Brain microvascular endothelial cell (primary cell): ENCODE measurements around the gene DENND4B.

Experiments
- DNase-seq: peaks from one replicate; pipeline ENCODE4 v3.0.0-alpha.2; 2020
- H3K27ac ChIP-seq: fragments of 250-450 bp; sonication (Bioruptor Pico); 2 replicates; pipeline ENCODE4 v1.5.1; 2020; ENCODE audit warnings: mild to moderate bottlenecking, moderate library complexity
- H3K27me3 ChIP-seq: fragments of 250-450 bp; sonication (Bioruptor Pico); replicated peaks from 2 replicates; pipeline ENCODE4 v1.5.1; 2020; ENCODE audit warnings: mild to moderate bottlenecking
- H3K36me3 ChIP-seq: fragments of 250-450 bp; sonication (Bioruptor Pico); replicated peaks from 2 replicates; pipeline ENCODE4 v1.5.1; 2020; ENCODE audit warnings: mild to moderate bottlenecking
- H3K4me3 ChIP-seq: 2 replicates; pipeline ENCODE4 v1.5.1; 2011; ENCODE audit warnings: low read depth, mild to moderate bottlenecking, control low read depth, low read length, moderate library complexity
- in situ Hi-C: cut with HindIII; loops from 2 replicates; pipeline ENCODE4 v1.10.0; 2017; ENCODE audit warnings: low sequenced_read_pairs, low pct_ligation_motif_present
- TF ChIP-seq, protein P1 (sequence below): IDR thresholded peaks from 2 replicates; pipeline ENCODE4 v1.5.1; 2011; ENCODE audit warnings: low read depth, mild to moderate bottlenecking, moderate library complexity, low read length, control low read depth, inconsistent platforms; ENCODE audit errors: missing control alignments

The DENND4B gene

DNA sequence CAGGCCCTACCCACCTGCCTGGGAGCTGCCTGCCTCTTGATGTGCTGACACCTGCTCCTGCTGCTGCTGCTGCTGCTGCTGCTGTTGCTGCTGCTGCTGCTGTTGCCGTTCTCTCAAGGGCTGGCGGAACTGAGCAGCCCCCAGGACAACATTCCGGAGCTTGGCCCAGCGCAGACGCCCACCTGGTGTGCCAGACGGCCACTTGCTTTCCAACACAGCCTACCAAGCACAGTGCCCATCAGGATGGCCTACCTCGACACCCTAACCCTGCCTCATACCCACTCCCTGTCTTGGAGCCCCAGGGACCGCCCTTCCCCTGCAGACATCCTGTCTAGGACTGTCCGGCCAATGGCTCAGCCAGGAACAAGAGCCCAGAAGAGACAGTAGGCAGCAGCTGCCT lies 11.8 kb downstream of the DENND4B start:
- peaks cover 52% of the 10 kb centered on the region for H3K36me3 ChIP-seq
- TF ChIP-seq, protein P1, sequence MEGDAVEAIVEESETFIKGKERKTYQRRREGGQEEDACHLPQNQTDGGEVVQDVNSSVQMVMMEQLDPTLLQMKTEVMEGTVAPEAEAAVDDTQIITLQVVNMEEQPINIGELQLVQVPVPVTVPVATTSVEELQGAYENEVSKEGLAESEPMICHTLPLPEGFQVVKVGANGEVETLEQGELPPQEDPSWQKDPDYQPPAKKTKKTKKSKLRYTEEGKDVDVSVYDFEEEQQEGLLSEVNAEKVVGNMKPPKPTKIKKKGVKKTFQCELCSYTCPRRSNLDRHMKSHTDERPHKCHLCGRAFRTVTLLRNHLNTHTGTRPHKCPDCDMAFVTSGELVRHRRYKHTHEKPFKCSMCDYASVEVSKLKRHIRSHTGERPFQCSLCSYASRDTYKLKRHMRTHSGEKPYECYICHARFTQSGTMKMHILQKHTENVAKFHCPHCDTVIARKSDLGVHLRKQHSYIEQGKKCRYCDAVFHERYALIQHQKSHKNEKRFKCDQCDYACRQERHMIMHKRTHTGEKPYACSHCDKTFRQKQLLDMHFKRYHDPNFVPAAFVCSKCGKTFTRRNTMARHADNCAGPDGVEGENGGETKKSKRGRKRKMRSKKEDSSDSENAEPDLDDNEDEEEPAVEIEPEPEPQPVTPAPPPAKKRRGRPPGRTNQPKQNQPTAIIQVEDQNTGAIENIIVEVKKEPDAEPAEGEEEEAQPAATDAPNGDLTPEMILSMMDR = no peak
- no peak overlapping the region for H3K4me3 ChIP-seq
- no peak overlapping the region for H3K27ac ChIP-seq
- no peaks in the 10 kb centered on the region for H3K27me3 ChIP-seq
- no peak for DNase-seq
- in situ Hi-C loops = no loop called here

DNA sequence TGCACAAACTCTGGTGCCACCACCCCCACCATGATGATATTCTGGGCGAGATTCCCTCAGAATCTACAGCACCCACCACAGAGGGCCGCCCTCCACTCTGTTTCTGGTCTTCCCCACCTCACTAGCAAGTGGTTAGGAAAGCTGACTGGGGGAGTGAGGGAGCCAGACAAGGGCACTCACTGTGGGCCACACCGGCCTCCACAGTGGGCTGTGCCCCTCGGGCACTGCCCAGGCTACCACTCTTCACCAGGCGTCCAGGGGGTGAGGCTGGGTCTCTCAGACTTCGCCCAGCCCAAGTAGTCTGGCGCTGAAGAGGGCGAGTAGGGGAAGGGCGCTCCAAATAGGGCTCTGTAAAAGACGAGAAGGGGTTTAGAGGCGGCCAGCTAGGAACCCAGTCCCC lies 12.6 kb downstream of the DENND4B start:
- TF ChIP-seq, protein P1 = no peak
- in situ Hi-C loops = no loop called here
- Histone ChIP-seq H3K4me3 (no peak overlapping the region), H3K27me3 (no peaks in the 10 kb centered on the region), H3K27ac (no peak overlapping the region), H3K36me3 (peaks cover 52% of the 10 kb centered on the region)
- DNase-seq = no peak

DNA sequence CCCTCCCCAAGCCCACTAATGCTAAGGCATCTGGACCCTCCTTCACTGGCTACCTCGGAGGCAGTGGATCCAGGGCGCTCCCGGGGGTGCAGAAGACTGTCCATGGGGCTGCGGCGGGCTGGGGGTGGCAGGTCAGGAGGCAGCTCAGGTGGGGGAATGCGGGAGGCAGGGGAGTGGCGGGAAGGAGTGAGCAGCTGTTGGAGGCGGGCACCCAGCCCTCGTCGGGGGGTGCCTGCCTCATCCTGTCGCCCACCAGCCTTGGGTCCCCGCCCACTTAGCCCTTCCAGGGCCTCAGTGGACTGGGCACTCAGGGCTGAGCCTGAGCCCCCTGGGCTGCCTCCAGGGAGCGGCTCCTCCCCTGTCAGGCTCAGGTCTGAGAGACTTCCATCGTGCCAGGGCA lies 13.1 kb downstream of the DENND4B start:
- DNase-seq = no peak
- Histone ChIP-seq H3K27ac (no peak overlapping the region), H3K36me3 (peaks cover 52% of the 10 kb centered on the region), H3K4me3 (no peak overlapping the region), H3K27me3 (no peaks in the 10 kb centered on the region)
- in situ Hi-C loops = no loop called here
- TF ChIP-seq, protein P1 = no peak

DNA sequence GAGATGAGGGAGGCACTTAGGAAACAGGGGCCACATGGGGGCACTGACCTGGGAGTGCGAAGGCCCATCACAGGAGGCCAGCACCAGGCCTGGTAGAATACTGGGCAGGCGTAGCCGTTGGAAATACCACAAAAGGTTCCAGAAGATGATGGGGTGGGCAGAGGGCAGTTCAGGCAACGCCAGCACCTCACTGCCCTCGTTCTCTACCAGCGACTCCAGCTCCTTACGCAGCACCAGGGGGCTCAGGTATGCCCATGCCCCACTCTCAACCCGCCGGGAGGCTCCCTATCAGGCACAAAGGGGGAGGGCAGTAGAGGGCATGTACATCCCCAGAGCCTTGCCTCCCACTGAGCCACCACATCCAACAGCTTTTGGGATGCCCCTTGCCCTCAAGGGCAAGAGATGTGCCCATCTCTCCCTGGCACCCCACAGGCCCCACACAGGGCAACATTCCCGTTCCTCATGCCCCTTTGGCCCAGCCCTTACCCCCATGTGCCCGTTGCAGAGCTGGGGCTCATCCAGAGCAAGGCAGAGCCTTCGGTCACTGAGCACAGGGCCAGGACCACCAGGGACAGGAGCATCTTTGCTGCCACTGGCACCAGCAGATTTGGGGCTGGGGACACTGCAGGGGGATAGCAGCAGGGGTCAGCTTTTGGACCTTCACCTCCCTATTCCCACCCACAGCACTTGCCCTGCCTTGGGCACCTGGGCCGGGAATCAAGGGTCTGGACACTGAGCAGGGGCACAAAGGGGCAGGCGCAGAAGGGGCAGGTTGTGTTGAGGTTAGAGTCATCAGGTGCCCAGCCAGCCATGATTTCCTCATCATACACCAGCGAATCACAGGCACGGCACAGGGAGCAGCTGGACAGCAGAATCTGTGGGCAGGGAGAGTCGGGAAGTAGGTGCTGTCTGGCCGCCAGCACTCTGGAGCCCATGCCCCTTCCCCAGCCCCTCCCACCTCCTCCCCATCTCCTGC lies 14.1 kb downstream of the DENND4B start:
- in situ Hi-C loops = no loop called here
- no peak for DNase-seq
- Histone ChIP-seq H3K36me3 (peaks cover 47% of the 10 kb centered on the region), H3K4me3 (no peak overlapping the region), H3K27ac (no peak overlapping the region), H3K27me3 (no peaks in the 10 kb centered on the region)
- TF ChIP-seq, protein P1 = no peak

DNA sequence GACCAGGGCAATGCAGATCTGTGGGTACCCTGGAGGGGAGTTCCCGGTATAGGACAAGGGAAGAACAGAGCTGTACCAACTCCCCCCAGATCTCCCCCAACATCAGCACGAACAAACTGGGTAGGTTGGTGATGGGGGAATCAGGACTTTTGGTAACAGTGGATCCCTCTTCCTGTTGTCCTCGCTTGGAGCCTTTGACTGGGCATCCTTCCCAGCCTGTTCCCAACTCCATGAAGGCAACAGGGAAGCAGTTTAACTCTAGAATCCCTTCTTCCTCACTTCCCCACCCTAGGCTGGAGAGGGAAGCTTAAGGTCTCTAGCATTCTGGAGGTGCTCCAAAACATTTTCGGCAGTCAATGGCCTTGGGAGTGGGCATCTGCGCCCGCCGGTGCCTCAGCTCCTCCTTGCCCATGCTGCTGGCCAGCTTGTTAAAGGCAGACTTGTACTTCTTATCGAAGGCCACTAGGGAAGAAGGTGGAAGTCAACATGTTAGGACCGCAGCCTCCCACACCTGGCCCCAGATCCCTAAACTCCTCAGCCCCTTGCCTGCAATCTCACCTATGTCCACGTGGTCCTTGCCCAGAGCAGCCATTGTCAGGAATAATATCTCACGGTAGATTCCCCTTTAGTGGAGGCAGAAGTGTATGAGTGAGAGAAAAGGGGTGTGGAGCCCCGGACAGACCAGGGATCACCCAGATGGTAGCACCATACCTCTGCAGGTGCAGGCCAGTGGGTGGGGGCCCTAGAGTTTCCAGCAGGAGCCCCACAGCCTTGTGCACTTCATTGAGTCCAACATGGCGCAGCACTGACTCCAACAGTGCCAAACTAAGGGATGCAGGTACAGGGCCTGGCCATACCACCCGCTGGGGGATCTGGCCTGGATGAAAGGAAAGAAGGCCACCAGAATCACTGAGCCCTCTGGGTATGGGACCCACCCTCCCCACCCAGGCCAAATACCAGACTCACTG lies 16.3 kb downstream of the DENND4B start:
- Histone ChIP-seq H3K4me3 (no peak overlapping the region), H3K27me3 (no peaks in the 10 kb centered on the region), H3K36me3 (peaks cover 28% of the 10 kb centered on the region), H3K27ac (no peak overlapping the region)
- TF ChIP-seq, protein P1 = no peak
- DNase-seq = no peak
- in situ Hi-C loops = no loop called here
